OCI-LY1 (cell line): ENCODE results near the gene MMP21.

ENCODE experiments used
- H2AFZ ChIP-seq: fragments of 200-600 bp; sonication (generic), shearing (Covaris generic); 2 replicates; pipeline ENCODE4 v1.6.0; 2014; ENCODE audit warnings: antibody characterized with exemption, mild to moderate bottlenecking, low read length
- H3F3A ChIP-seq: fragments of 200-600 bp; sonication (generic), shearing (Covaris generic); 2 replicates; pipeline ENCODE4 v1.6.0; 2014; ENCODE audit warnings: mild to moderate bottlenecking, antibody characterized with exemption, low read length, moderate library complexity; ENCODE audit not compliant: insufficient read depth
- H3K27ac ChIP-seq: fragments of 200-600 bp; sonication (generic); 2 replicates; pipeline ENCODE4 v1.5.1; 2014; ENCODE audit warnings: low read length, mixed run types, mild to moderate bottlenecking, low read depth; ENCODE audit not compliant: poor library complexity, severe bottlenecking
- H3K27me3 ChIP-seq: fragments of 200-600 bp; sonication (generic); 2 replicates; pipeline ENCODE4 v1.6.0; 2014; ENCODE audit warnings: antibody characterized with exemption, mild to moderate bottlenecking, low read length, moderate library complexity; ENCODE audit not compliant: insufficient read depth
- H3K36me3 ChIP-seq: fragments of 200-600 bp; sonication (generic); 2 replicates; pipeline ENCODE4 v1.6.1; 2014; ENCODE audit warnings: mild to moderate bottlenecking, antibody characterized with exemption, low read length, moderate library complexity, mixed read lengths; ENCODE audit not compliant: insufficient read depth
- H3K4me1 ChIP-seq: fragments of 200-600 bp; sonication (generic); 2 replicates; pipeline ENCODE4 v1.5.1; 2014; ENCODE audit warnings: mild to moderate bottlenecking, low read length, moderate library complexity; ENCODE audit not compliant: insufficient read depth, severe bottlenecking
- H3K4me2 ChIP-seq: fragments of 200-600 bp; sonication (generic), shearing (Covaris generic); 2 replicates; pipeline ENCODE4 v1.6.1; 2014; ENCODE audit warnings: low read length
- H3K4me3 ChIP-seq: fragments of 200-600 bp; sonication (generic); 2 replicates; pipeline ENCODE4 v1.5.1; 2014; ENCODE audit warnings: low read length, low read depth, mild to moderate bottlenecking, mixed read lengths; ENCODE audit not compliant: poor library complexity, severe bottlenecking
- H3K79me2 ChIP-seq: fragments of 200-600 bp; shearing (Covaris generic); 2 replicates; pipeline ENCODE4 v1.6.1; 2016; ENCODE audit warnings: mixed run types, low read length, mixed read lengths; ENCODE audit not compliant: insufficient read depth
- H3K9ac ChIP-seq: fragments of 200-600 bp; sonication (generic), shearing (Covaris generic); 2 replicates; pipeline ENCODE4 v1.6.1; 2014; ENCODE audit warnings: mild to moderate bottlenecking, low read length, mixed read lengths
- H3K9me2 ChIP-seq: fragments of 200-600 bp; sonication (generic), shearing (Covaris generic); 2 replicates; pipeline ENCODE4 v1.6.1; 2014; ENCODE audit warnings: low read depth, mild to moderate bottlenecking, low read length, mixed read lengths
- H3K9me3 ChIP-seq: fragments of 200-600 bp; shearing (Covaris generic); 2 replicates; pipeline ENCODE4 v1.6.1; 2014; ENCODE audit warnings: low read length, mixed read lengths
- H4K20me1 ChIP-seq: fragments of 200-600 bp; sonication (generic), shearing (Covaris generic); 2 replicates; pipeline ENCODE4 v1.6.0; 2016; ENCODE audit warnings: mild to moderate bottlenecking, low read length; ENCODE audit not compliant: insufficient read depth
- CTCF ChIP-seq: fragments of 200-600 bp; sonication (generic), shearing (Covaris generic); IDR thresholded peaks from 2 replicates; pipeline ENCODE4 v1.5.1; 2017; ENCODE audit warnings: mild to moderate bottlenecking, antibody characterized with exemption, low read length, moderate library complexity, mixed read lengths
- EZH2 ChIP-seq: fragments of 200-600 bp; sonication (generic), shearing (Covaris generic); IDR thresholded peaks from 2 replicates; pipeline ENCODE4 v1.8.0; 2017; ENCODE audit warnings: borderline replicate concordance, mixed run types, mild to moderate bottlenecking, antibody characterized with exemption, low read length, moderate library complexity, mixed read lengths

The MMP21 gene

GRCh38 chr10:125802131-125802530, 26.5 kb upstream of the MMP21 start:
- no peak overlapping the region for H3K4me2 ChIP-seq
- TF ChIP-seq EZH2 (no peak), CTCF (no peak)
- no peak overlapping the region for H3K9ac ChIP-seq
- no peaks in the 10 kb centered on the region for H3K9me3 ChIP-seq
- no peaks in the 10 kb centered on the region for H3K9me2 ChIP-seq
- H3K4me1 ChIP-seq, result no peaks in the 10 kb centered on the region
- H3F3A ChIP-seq, result no peaks in the 10 kb centered on the region
- no peaks in the 10 kb centered on the region for H3K79me2 ChIP-seq
- H4K20me1 ChIP-seq, result no peaks in the 10 kb centered on the region
- no peaks in the 10 kb centered on the region for H3K27me3 ChIP-seq
- no peak overlapping the region for H3K4me3 ChIP-seq
- H3K27ac ChIP-seq, result no peak overlapping the region
- peaks cover 51% of the 10 kb centered on the region for H3K36me3 ChIP-seq
- H2AFZ ChIP-seq, result no peak overlapping the region

- H3K4me2 ChIP-seq, result no peak overlapping the region
These were observed 26.0 kb upstream of the MMP21 start for GRCh38 chr10:125801574-125801973.

GRCh38 chr10:125799451-125800182, 24.0 kb upstream of the MMP21 start:
- TF ChIP-seq CTCF (no peak), EZH2 (no peak)
- no peak overlapping the region for H3K27ac ChIP-seq
- no peak overlapping the region for H3K4me3 ChIP-seq
- H3K27me3 ChIP-seq, result no peaks in the 10 kb centered on the region
- no peaks in the 10 kb centered on the region for H4K20me1 ChIP-seq
- H3K79me2 ChIP-seq, result no peaks in the 10 kb centered on the region
- H3K9me2 ChIP-seq, result no peaks in the 10 kb centered on the region
- no peaks in the 10 kb centered on the region for H3F3A ChIP-seq
- no peak overlapping the region for H2AFZ ChIP-seq
- H3K4me1 ChIP-seq, result no peaks in the 10 kb centered on the region
- peaks cover 33% of the 10 kb centered on the region for H3K36me3 ChIP-seq
- no peak overlapping the region for H3K4me2 ChIP-seq
- H3K9me3 ChIP-seq, result no peaks in the 10 kb centered on the region
- no peak overlapping the region for H3K9ac ChIP-seq

More at GRCh38 chr10:125801574-125801973, 26.0 kb upstream of the MMP21 start:
- no peak overlapping the region for H3K27ac ChIP-seq
- H3K9ac ChIP-seq, result no peak overlapping the region
- no peaks in the 10 kb centered on the region for H4K20me1 ChIP-seq
- no peaks in the 10 kb centered on the region for H3K9me2 ChIP-seq
- no peaks in the 10 kb centered on the region for H3K27me3 ChIP-seq
- H2AFZ ChIP-seq, result no peak overlapping the region
- no peak overlapping the region for H3K4me3 ChIP-seq
- no peaks in the 10 kb centered on the region for H3K79me2 ChIP-seq
- no peaks in the 10 kb centered on the region for H3K4me1 ChIP-seq
- no peaks in the 10 kb centered on the region for H3K9me3 ChIP-seq
- peaks cover 45% of the 10 kb centered on the region for H3K36me3 ChIP-seq
- H3F3A ChIP-seq, result no peaks in the 10 kb centered on the region
- TF ChIP-seq EZH2, result no peak
- no peak for TF ChIP-seq CTCF
